GM23338 (cell line): Measurements from ENCODE around the gene CLTA.

ENCODE experiments used
- CREB1 ChIP-seq: fragments of 250-450 bp; sonication (Bioruptor Pico); IDR thresholded peaks from 2 replicates; pipeline ENCODE4 v1.5.0; 2020; ENCODE audit warnings: low read depth, mild to moderate bottlenecking, moderate library complexity
- CTCF ChIP-seq, 2 experiments: fragments of 200-600 bp in 1 of 2; sonication (generic) in 1 of 2; conservative IDR thresholded peaks; 2 replicates each; pipeline versions ENCODE4 v1.5.1 to v1.6.1; 2016 to 2017; ENCODE audit warnings: antibody characterized with exemption in 2 of 2, low read depth in 2 of 2, mild to moderate bottlenecking in 2 of 2, moderate library complexity in 1 of 2
- EZH2 ChIP-seq: fragments of 200-600 bp; sonication (generic); IDR thresholded peaks from one replicate; pipeline ENCODE4 v1.8.0; 2017; ENCODE audit warnings: antibody characterized with exemption, mild to moderate bottlenecking, low read depth; ENCODE audit not compliant: unreplicated experiment
- EZH2phosphoT487 ChIP-seq: fragments of 200-600 bp; sonication (generic); IDR thresholded peaks from one replicate; pipeline ENCODE4 v1.8.1; 2018; ENCODE audit warnings: antibody characterized with exemption; ENCODE audit not compliant: unreplicated experiment
- JUNB ChIP-seq: IDR thresholded peaks from one replicate; pipeline ENCODE4 v1.6.1; 2016; ENCODE audit warnings: antibody characterized with exemption; ENCODE audit not compliant: unreplicated experiment
- NANOG ChIP-seq: IDR thresholded peaks from 2 replicates; pipeline ENCODE4 v1.6.1; 2016; ENCODE audit warnings: antibody characterized with exemption, borderline replicate concordance
- POLR2AphosphoS5 ChIP-seq: IDR thresholded peaks from 2 replicates; pipeline ENCODE4 v1.6.1; 2016; ENCODE audit warnings: antibody characterized with exemption, low read depth
- REST ChIP-seq: IDR thresholded peaks from one replicate; pipeline ENCODE4 v1.6.1; 2018; ENCODE audit warnings: antibody characterized with exemption; ENCODE audit not compliant: unreplicated experiment
- STAT1 ChIP-seq: IDR thresholded peaks from one replicate; pipeline ENCODE4 v1.6.1; 2016; ENCODE audit warnings: antibody characterized with exemption; ENCODE audit not compliant: unreplicated experiment
- ZNF331 ChIP-seq: fragments of 250-450 bp; sonication (Bioruptor Pico); IDR thresholded peaks from 2 replicates; pipeline ENCODE4 v1.5.0; 2020; ENCODE audit warnings: low read depth, mild to moderate bottlenecking, moderate library complexity

GRCh38 chr9:36211510-36211909, 20.8 kb downstream of the CLTA start:
- TF ChIP-seq CTCF (conservative IDR thresholded peaks at IDR 0.05; ENCODE audit: low read depth in 2 of 2): no peak
- TF ChIP-seq CREB1 (CRISPR knock-in tag): no peak
- no peak for TF ChIP-seq NANOG
- TF ChIP-seq EZH2: no peak
- no peak for TF ChIP-seq REST
- no peak for TF ChIP-seq EZH2phosphoT487
- no peak for TF ChIP-seq POLR2AphosphoS5
- no peak for TF ChIP-seq JUNB
- no peak for TF ChIP-seq ZNF331 (CRISPR knock-in tag)
- no peak for TF ChIP-seq STAT1
